Neural cell (in vitro differentiated cells): ENCODE results near the gene FAM174A.

Experiments
- EP300 ChIP-seq: fragments of 450-650 bp; conservative IDR thresholded peaks from 2 replicates; pipeline ENCODE4 v1.6.1; 2014; ENCODE audit warnings: antibody characterized with exemption, mild to moderate bottlenecking, moderate library complexity; ENCODE audit not compliant: poor library complexity, severe bottlenecking
- EZH2 ChIP-seq: fragments of 200-600, 300-800 bp; shearing (Covaris generic), sonication (generic); IDR thresholded peaks from 2 replicates; pipeline ENCODE4 v1.6.1; 2014; ENCODE audit warnings: antibody characterized with exemption, low read length, borderline replicate concordance, mild to moderate bottlenecking; ENCODE audit not compliant: insufficient read depth, poor library complexity, severe bottlenecking
- MXI1 ChIP-seq: fragments of 450-650 bp; conservative IDR thresholded peaks from 2 replicates; pipeline ENCODE4 v1.6.1; 2014; ENCODE audit warnings: antibody characterized with exemption, mild to moderate bottlenecking; ENCODE audit not compliant: poor library complexity, severe bottlenecking
- POLR2AphosphoS5 ChIP-seq: IDR thresholded peaks from 2 replicates; pipeline ENCODE4 v1.6.1; 2012
- RAD21 ChIP-seq: fragments of 450-650 bp; conservative IDR thresholded peaks from 2 replicates; pipeline ENCODE4 v1.6.1; 2014; ENCODE audit warnings: antibody characterized with exemption, mild to moderate bottlenecking, moderate library complexity
- SMC3 ChIP-seq: fragments of 450-650 bp; conservative IDR thresholded peaks from 2 replicates; pipeline ENCODE4 v1.6.1; 2014; ENCODE audit warnings: antibody characterized with exemption, mild to moderate bottlenecking, moderate library complexity; ENCODE audit not compliant: poor library complexity
- TAF1 ChIP-seq: IDR thresholded peaks from 2 replicates; pipeline ENCODE4 v1.6.1; 2012; ENCODE audit warnings: low read depth
- TF ChIP-seq, protein P1 (sequence below): fragments of 450-650 bp; IDR thresholded peaks from 2 replicates; pipeline ENCODE4 v1.5.1; 2014; ENCODE audit warnings: antibody characterized with exemption, mild to moderate bottlenecking, moderate library complexity; ENCODE audit not compliant: poor library complexity, severe bottlenecking
- TF ChIP-seq, protein P2 (sequence below): IDR thresholded peaks from 2 replicates; pipeline ENCODE4 v1.6.1; 2012; ENCODE audit warnings: borderline replicate concordance

DNA sequence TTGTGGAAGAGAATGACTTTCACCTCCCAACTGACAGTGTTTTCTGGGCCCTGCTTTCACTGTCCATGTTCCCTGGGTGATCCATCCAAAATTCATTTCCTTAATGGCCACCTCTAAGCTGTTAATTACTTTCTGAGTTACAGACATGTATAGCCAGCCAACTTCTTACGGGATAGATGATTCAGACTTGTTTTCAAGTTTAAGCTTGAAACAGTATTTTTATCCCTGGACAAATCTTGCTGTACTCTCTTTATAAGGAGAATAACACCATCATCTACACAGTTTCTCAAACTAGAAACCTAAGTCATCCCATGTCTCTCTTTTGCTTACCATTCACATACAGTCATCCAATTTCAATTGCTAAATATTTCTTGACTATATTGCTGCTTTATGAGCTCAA lies 6.9 kb downstream of the FAM174A start:
- no peak for TF ChIP-seq TAF1
- TF ChIP-seq, protein P1, sequence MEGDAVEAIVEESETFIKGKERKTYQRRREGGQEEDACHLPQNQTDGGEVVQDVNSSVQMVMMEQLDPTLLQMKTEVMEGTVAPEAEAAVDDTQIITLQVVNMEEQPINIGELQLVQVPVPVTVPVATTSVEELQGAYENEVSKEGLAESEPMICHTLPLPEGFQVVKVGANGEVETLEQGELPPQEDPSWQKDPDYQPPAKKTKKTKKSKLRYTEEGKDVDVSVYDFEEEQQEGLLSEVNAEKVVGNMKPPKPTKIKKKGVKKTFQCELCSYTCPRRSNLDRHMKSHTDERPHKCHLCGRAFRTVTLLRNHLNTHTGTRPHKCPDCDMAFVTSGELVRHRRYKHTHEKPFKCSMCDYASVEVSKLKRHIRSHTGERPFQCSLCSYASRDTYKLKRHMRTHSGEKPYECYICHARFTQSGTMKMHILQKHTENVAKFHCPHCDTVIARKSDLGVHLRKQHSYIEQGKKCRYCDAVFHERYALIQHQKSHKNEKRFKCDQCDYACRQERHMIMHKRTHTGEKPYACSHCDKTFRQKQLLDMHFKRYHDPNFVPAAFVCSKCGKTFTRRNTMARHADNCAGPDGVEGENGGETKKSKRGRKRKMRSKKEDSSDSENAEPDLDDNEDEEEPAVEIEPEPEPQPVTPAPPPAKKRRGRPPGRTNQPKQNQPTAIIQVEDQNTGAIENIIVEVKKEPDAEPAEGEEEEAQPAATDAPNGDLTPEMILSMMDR: no peak
- no peak for TF ChIP-seq POLR2AphosphoS5
- TF ChIP-seq EP300: no peak
- no peak for TF ChIP-seq SMC3
- TF ChIP-seq, protein P2, sequence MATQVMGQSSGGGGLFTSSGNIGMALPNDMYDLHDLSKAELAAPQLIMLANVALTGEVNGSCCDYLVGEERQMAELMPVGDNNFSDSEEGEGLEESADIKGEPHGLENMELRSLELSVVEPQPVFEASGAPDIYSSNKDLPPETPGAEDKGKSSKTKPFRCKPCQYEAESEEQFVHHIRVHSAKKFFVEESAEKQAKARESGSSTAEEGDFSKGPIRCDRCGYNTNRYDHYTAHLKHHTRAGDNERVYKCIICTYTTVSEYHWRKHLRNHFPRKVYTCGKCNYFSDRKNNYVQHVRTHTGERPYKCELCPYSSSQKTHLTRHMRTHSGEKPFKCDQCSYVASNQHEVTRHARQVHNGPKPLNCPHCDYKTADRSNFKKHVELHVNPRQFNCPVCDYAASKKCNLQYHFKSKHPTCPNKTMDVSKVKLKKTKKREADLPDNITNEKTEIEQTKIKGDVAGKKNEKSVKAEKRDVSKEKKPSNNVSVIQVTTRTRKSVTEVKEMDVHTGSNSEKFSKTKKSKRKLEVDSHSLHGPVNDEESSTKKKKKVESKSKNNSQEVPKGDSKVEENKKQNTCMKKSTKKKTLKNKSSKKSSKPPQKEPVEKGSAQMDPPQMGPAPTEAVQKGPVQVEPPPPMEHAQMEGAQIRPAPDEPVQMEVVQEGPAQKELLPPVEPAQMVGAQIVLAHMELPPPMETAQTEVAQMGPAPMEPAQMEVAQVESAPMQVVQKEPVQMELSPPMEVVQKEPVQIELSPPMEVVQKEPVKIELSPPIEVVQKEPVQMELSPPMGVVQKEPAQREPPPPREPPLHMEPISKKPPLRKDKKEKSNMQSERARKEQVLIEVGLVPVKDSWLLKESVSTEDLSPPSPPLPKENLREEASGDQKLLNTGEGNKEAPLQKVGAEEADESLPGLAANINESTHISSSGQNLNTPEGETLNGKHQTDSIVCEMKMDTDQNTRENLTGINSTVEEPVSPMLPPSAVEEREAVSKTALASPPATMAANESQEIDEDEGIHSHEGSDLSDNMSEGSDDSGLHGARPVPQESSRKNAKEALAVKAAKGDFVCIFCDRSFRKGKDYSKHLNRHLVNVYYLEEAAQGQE: no peak
- TF ChIP-seq RAD21: no peak
- TF ChIP-seq EZH2: no peak
- no peak for TF ChIP-seq MXI1
